HG02763 (cell line): ENCODE measurements around the gene RALGAPB.
"Not testable (repeated sequence)": the region's sequence is repeated elsewhere in the genome, so short reads cannot be mapped to it uniquely, and the experiment has no call there.

Experiments used
- ATAC-seq: cut with Tn5 transposase; IDR thresholded peaks from one replicate; pipeline ENCODE4 v1.9.1; 2021; ENCODE audit warnings: mild to moderate bottlenecking, moderate library complexity; ENCODE audit not compliant: unreplicated experiment

RALGAPB gene

GRCh38 chr20:38472513-38473366 lies at the start of gene RALGAPB:
Gene RALGAPB (plus strand): TSS chr20:38472843. CDS start chr20:38488433, 15,590 bp downstream.
- peak; percentile 88 for ATAC-seq

DNA sequence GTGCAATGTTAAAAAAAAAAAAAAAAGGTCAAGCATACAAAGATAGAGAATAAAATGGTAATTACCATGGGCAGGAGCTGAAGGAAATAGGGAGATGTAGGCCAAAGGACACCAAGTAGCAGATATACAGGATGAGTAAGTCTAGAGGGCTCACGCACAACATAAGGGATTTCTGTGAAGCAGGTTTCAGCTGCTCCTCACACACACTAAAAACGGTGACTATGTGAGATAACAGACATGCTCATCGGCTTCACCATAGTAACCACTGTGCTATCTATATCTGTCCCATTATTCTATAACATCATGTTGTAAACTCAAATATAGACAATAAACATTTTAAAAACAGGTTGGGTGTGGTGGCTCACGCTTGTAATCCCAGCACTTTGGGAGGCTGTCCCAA lies 49.1 kb upstream of the RALGAPB start:
- ATAC-seq, result no peak

DNA sequence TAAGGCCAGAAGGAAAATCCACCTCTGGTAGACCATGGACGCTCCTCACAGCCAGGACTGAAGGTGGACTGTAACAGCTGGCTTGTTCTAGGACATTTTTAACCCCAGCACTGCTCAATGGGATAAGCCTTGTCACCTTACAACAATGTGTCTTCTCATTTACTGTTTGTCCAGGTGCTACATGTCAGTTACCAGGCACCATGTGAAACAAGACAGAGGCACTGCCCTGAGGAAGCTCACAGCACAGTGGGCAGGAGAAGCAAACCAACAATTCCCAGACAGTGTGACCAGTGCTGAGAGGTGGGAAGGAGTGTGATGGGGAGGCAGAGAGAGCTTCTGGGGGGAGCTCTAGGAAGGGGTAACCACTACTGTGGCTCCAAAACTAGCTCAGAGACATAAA lies 48.2 kb upstream of the RALGAPB start:
- ATAC-seq, result no peak

GRCh38 chr20:38426006-38426897 lies 46.4 kb upstream of the RALGAPB start:
- ATAC-seq, result no peak

GRCh38 chr20:38427655-38428023 lies 45.0 kb upstream of the RALGAPB start:
- no peak for ATAC-seq

DNA sequence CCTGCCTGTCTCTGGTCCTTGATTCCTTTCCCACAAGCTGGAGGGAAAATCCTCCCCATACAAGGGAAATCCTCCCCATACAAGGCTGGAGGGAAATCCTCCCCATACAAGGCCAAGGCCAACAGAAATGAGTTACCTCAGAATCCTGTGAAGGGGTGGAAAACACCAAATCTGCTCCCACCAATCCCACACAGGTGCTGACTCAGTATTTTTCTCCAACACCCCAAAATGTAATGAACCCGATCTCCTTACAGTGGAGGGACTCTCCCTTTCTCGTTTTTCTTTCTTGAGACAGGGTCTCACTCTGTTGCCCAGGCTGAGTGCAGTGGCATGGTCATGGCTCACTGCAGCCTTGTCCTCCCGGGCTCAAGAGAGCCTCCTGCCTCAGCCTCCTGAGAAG lies 43.8 kb upstream of the RALGAPB start:
- no peak for ATAC-seq

DNA sequence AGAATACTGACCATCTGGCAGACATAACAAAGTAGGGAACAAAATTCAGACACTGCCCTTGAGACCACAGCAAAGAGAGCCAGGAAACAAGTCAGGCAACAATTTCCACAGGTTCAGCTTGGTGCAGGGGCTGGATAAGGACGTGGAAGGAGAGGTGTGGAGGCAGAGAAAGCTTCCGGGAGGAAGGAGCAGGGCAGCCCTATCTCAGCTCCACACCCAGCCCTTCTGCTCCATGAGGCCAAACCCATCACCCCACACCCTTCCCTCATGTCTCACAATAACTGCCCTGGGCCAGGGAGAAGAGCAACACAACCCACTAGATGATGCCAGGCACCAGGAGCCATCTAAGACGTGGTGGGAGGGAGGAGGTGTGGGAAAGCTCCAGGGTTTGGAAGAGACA lies 43.3 kb upstream of the RALGAPB start:
- no peak for ATAC-seq

- no peak for ATAC-seq
Observed at GRCh38 chr20:38430679-38431325, 41.8 kb upstream of the RALGAPB start.

GRCh38 chr20:38432292-38432691 lies 40.4 kb upstream of the RALGAPB start:
- ATAC-seq, result no peak

GRCh38 chr20:38432870-38433269 lies 39.8 kb upstream of the RALGAPB start:
- not testable (repeated sequence) for ATAC-seq

DNA sequence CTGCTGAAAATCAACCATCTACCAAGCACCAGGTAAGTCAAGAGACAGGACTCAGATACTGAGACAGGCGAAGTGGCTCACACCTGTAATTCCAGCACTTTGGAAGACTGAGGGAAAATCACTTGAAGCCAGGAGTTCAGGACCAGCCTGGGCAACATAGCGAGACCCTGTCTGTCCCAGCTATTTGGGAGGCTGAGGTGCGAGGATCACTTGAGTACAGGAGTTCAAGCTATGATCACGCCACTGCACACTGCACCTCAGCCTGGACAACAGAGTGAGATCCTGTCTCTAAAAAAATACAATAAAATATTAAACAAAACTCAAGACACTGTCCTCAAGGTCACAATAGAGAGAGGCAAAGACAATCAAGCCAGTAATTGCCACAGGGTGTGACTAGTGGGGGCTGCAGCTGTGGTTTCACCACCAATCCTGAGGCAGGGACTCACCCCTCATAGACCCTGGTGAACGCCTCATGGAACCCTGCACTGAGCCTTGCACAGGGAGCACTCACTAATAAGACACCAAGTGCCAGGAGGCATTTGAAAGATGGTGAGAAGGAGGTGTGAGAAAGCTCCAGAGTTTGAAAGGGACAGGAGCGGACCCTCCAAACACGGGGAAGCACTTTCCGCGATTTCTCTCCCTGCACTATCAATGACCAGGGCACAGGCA lies 39.2 kb upstream of the RALGAPB start:
- ATAC-seq, result no peak

DNA sequence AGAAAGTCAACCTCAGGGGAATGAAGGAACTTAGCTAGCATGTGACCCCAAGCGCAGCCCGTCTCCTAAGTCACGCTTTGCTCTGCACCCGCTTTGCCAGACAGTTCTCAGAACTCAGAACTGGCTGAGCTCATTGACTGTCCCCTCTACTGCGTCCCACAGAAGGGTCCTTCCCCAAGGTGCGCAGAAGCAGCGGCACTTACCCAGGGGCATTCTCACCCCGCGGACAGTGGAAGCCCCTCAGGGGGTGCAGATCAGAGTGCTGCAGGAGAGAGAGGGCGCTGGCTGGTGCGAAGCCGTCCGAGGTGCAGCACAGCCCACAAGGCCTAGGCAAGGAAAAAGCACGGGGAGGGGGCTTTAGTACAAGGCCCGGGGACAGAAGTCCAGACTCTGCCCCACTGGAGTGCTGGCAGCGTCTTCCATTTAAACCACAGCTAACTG lies 38.3 kb upstream of the RALGAPB start:
- no peak for ATAC-seq

GRCh38 chr20:38434770-38435554 lies 37.7 kb upstream of the RALGAPB start, which contains the start of gene SNHG17:
Gene SNHG17 (minus strand): TSS chr20:38435328.
- ATAC-seq, result peak; percentile 79

- ATAC-seq, result no peak
Observed at GRCh38 chr20:38435555-38435939, 37.1 kb upstream of the RALGAPB start.

DNA sequence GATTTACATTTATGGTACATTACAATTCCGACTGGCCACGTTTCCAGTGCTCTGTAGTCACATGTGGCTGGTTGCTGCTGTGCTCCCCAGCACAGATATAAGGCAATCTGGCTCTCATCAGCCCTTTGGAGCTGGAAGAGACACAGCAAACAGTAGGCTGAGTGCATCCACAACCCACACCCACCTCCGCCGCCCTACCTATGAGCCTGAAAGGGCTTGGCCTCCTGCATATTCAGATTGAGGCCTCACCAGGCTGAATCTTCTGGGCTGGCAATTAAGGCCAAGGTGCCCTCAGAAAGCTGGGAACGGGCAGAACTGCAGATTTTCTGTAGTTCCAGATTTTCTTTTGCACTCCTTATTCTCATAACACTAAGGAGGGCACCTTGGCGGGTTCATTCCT lies 34.8 kb upstream of the RALGAPB start:
- ATAC-seq, result no peak

DNA sequence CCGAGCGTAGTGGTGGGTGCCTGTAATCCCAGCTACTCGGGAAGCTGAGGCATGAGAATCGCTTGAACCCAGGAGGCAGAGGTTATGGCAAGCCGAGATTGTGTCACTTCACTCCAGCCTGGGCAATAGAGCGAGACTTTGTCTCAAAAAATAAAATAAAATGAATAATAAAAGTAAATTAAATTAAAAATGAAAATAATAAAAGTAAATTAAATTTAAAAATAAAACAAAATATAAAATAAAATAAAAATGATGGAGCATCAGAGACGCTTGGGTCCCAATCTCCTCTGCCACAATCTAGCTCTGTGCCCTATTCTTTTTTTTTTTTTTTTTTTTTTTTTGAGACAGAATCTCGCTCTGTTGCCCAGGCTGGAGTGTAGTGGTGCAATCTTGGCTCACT lies 31.5 kb upstream of the RALGAPB start:
- not testable (repeated sequence) for ATAC-seq

DNA sequence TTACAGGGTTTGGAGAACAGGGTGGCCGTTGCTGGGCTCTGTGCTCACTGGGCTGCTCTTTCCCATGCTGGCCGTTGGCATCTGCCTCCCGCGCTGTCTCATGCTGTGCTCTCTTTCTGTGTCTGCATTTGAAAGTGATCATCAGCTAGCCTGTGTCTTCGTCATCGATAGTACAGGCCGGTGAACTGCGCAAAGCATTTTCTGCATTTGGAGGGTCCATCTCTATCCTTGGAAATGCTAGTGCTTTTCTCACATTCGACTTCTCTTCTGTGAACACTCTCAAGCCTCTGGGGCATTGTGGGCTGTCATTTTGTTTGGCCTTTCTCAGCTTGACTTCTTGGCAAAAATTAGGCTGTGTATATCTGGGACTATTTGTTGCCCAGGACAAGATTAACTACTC lies 30.7 kb upstream of the RALGAPB start:
- no peak for ATAC-seq

DNA sequence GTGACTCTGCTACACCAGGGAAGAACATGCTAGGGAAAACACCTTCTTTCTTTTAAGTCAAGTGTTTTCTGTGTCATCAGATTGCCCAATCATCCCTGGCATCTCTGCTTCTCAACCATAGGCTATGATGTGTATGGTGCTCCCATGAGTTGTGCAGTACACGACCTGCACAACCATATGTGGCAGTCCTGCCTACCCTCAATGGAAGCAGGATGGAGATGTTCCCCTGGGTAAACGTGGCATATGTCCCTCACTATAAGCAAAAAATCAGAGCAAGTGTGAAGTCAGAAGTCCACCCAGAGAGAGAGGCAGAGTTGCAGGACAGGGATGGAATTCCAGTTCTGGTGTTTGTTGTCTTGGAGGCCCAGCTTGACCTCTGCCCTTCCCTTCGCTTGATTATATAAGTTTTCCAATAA lies 27.3 kb upstream of the RALGAPB start:
- no peak for ATAC-seq

- ATAC-seq, result no peak
Observed at GRCh38 chr20:38445901-38446425, 26.7 kb upstream of the RALGAPB start.
